Osteoblast (primary cell): Measurements from ENCODE around the gene FUNDC1. TPM values are rescaled to one million over a fixed set of nuclear protein-coding genes. Genes with fewer than 3 reads are reported as not detected.

Experiments
- DNase-seq: peaks from one replicate; pipeline ENCODE4 v3.0.0; 2011; ENCODE audit warnings: low spot score, mixed read lengths; ENCODE audit not compliant: insufficient read length; ENCODE audit errors: missing footprints
- H2AFZ ChIP-seq: 2 replicates; pipeline ENCODE4 v1.6.0; 2011; ENCODE audit warnings: mild to moderate bottlenecking, low read length
- H3K27ac ChIP-seq: 2 replicates; pipeline ENCODE4 v1.5.1; 2011; ENCODE audit warnings: mild to moderate bottlenecking, low read depth, low read length, moderate library complexity
- H3K27me3 ChIP-seq: 2 replicates; pipeline ENCODE4 v1.6.0; 2012; ENCODE audit warnings: mild to moderate bottlenecking, control low read depth, inconsistent platforms, low read length, moderate library complexity; ENCODE audit not compliant: insufficient read depth
- H3K36me3 ChIP-seq: 2 replicates; pipeline ENCODE4 v1.5.1; 2011; ENCODE audit warnings: mild to moderate bottlenecking, low read length, control low read depth, moderate library complexity; ENCODE audit not compliant: insufficient read depth
- H3K4me1 ChIP-seq: 2 replicates; pipeline ENCODE4 v1.5.1; 2011; ENCODE audit warnings: mild to moderate bottlenecking, low read length, control low read depth, moderate library complexity; ENCODE audit not compliant: insufficient read depth
- H3K4me2 ChIP-seq: 2 replicates; pipeline ENCODE4 v1.6.0; 2011; ENCODE audit warnings: mild to moderate bottlenecking, low read length; ENCODE audit not compliant: insufficient read depth
- H3K4me3 ChIP-seq: fragments of 200-600 bp; sonication (generic); 3 replicates; pipeline ENCODE4 v1.5.1; 2012; ENCODE audit warnings: mild to moderate bottlenecking, low read length, inconsistent platforms; ENCODE audit not compliant: insufficient read depth
- H3K79me2 ChIP-seq: 2 replicates; pipeline ENCODE4 v1.6.0; 2012; ENCODE audit warnings: mild to moderate bottlenecking, low read length, control low read depth, inconsistent platforms; ENCODE audit not compliant: insufficient read depth
- H3K9me3 ChIP-seq: 2 replicates; pipeline ENCODE4 v1.5.1; 2011; ENCODE audit warnings: low read depth, low read length, control low read depth
- H4K20me1 ChIP-seq: 2 replicates; pipeline ENCODE4 v1.6.0; 2012; ENCODE audit warnings: mild to moderate bottlenecking, low read length, control low read depth; ENCODE audit not compliant: insufficient read depth
- CTCF ChIP-seq: IDR thresholded peaks from 2 replicates; pipeline ENCODE4 v1.5.1; 2011; ENCODE audit warnings: mild to moderate bottlenecking, low read depth, low read length, moderate library complexity; ENCODE audit errors: extremely low read depth
- total RNA-seq: library from RNA; depleted of rRNA; stranded (reverse); fragments of >200 nt; gene quantifications from 2 replicates; pipeline ENCODE4 v1.2.3, GENCODE V29; 2012

Gene FUNDC1
- total RNA-seq, 1 donor: 10.9 TPM

- no peak overlapping the region for H2AFZ ChIP-seq
- no peaks in the 10 kb centered on the region for H3K4me1 ChIP-seq
- H3K4me3 ChIP-seq: no peak overlapping the region
- H3K27me3 ChIP-seq: peaks cover 4% of the 10 kb centered on the region
- no peaks in the 10 kb centered on the region for H3K9me3 ChIP-seq
- H3K27ac ChIP-seq: no peak overlapping the region
- H3K36me3 ChIP-seq: no peaks in the 10 kb centered on the region
- TF ChIP-seq CTCF: no peak
- H3K79me2 ChIP-seq: no peaks in the 10 kb centered on the region
- H3K4me2 ChIP-seq: no peak overlapping the region
- no peak for DNase-seq
- no peaks in the 10 kb centered on the region for H4K20me1 ChIP-seq
These were observed 68.2 kb downstream of the FUNDC1 start for GRCh38 chrX:44474410-44474809.

Other genes starting within 250 kb of the FUNDC1 start
- gene EFHC2, start 199.2 kb downstream of the FUNDC1 start, total RNA-seq: 2.9 and 3.6 TPM in 2 replicates